GM23248 (cell line): ENCODE results near the gene ZNF469. TPM values are rescaled to one million over a fixed set of nuclear protein-coding genes. Genes with fewer than 3 reads are reported as not detected.

Source experiments
- DNase-seq: peaks from one replicate; pipeline ENCODE4 v3.0.0-alpha.2; 2015
- H2AFZ ChIP-seq: fragments of 200-600 bp; sonication (generic); 2 replicates; pipeline ENCODE4 v1.6.1; 2016; ENCODE audit warnings: antibody characterized with exemption
- H3F3A ChIP-seq: fragments of 200-600 bp; sonication (generic); 2 replicates; pipeline ENCODE4 v1.6.1; 2016; ENCODE audit warnings: mild to moderate bottlenecking, antibody characterized with exemption, mixed run types; ENCODE audit not compliant: insufficient read depth
- H3K27ac ChIP-seq: fragments of 200-600 bp; sonication (generic); 2 replicates; pipeline ENCODE4 v1.5.1; 2016; ENCODE audit warnings: mild to moderate bottlenecking
- H3K27me3 ChIP-seq: fragments of 200-600 bp; sonication (generic); replicated peaks from 2 replicates; pipeline ENCODE4 v1.6.1; 2016; ENCODE audit warnings: mild to moderate bottlenecking; ENCODE audit not compliant: insufficient read depth
- H3K36me3 ChIP-seq: fragments of 200-600 bp; sonication (generic); 2 replicates; pipeline ENCODE4 v1.6.1; 2016; ENCODE audit warnings: low read depth, mild to moderate bottlenecking
- H3K4me1 ChIP-seq: fragments of 200-600 bp; sonication (generic); 2 replicates; pipeline ENCODE4 v1.6.1; 2016; ENCODE audit warnings: mild to moderate bottlenecking; ENCODE audit not compliant: insufficient read depth
- H3K4me2 ChIP-seq: fragments of 200-600 bp; sonication (generic); one replicate; pipeline ENCODE4 v1.6.1; 2016; ENCODE audit warnings: mild to moderate bottlenecking; ENCODE audit not compliant: unreplicated experiment
- H3K4me3 ChIP-seq: fragments of 200-600 bp; sonication (generic); 2 replicates; pipeline ENCODE4 v1.5.1; 2016; ENCODE audit warnings: mild to moderate bottlenecking
- H3K79me2 ChIP-seq: fragments of 200-600 bp; sonication (generic); 2 replicates; pipeline ENCODE4 v1.6.1; 2016; ENCODE audit warnings: mild to moderate bottlenecking; ENCODE audit not compliant: insufficient read depth
- H3K9ac ChIP-seq: fragments of 200-600 bp; sonication (generic); 2 replicates; pipeline ENCODE4 v1.6.1; 2016; ENCODE audit warnings: mild to moderate bottlenecking
- H3K9me2 ChIP-seq: fragments of 200-600 bp; sonication (generic); 2 replicates; pipeline ENCODE4 v1.6.1; 2016; ENCODE audit warnings: mixed run types, mild to moderate bottlenecking, moderate library complexity; ENCODE audit not compliant: insufficient read depth
- H3K9me3 ChIP-seq: fragments of 200-600 bp; sonication (generic); one replicate; pipeline ENCODE4 v1.6.1; 2017; ENCODE audit warnings: low read depth
- H4K20me1 ChIP-seq: fragments of 200-600 bp; sonication (generic); 2 replicates; pipeline ENCODE4 v1.6.0; 2016; ENCODE audit not compliant: insufficient read depth
- EZH2 ChIP-seq: fragments of 200-600 bp; sonication (generic); IDR thresholded peaks from 2 replicates; pipeline ENCODE4 v1.6.1; 2018; ENCODE audit warnings: antibody characterized with exemption, mild to moderate bottlenecking; ENCODE audit not compliant: insufficient read depth, poor library complexity, severe bottlenecking
- EZH2phosphoT487 ChIP-seq: fragments of 200-600 bp; sonication (generic); IDR thresholded peaks from 2 replicates; pipeline ENCODE4 v1.6.1; 2018; ENCODE audit warnings: antibody characterized with exemption, moderate library complexity, mild to moderate bottlenecking, low read depth; ENCODE audit not compliant: insufficient read depth
- WGBS, 2 experiments: methylation state at CpG; one replicate each; pipeline ENCODE4 v1.1.6; 2015 to 2017; ENCODE audit warnings: low lambda C conversion rate in 2 of 2, low coverage in 1 of 2; ENCODE audit errors: missing lambda C conversion rate in 2 of 2; 5-methylcytosine and 5-hydroxymethylcytosine counted together
- in situ Hi-C: fragments of 300-500 bp; cut with MboI; formaldehyde crosslinking; loops from 2 replicates; pipeline ENCODE4 v1.15.0; 2020
- polyA plus RNA-seq: library from polyadenylated mRNA; unstranded; fragments of >200 nt; fragmentation: Nextera tagmentation; extraction: Ambion mirVana; gene quantifications from 2 replicates; pipeline ENCODE4 v1.2.1, GENCODE V29; 2016
- total RNA-seq: library from RNA; depleted of rRNA; stranded (reverse); fragments of >200 nt; shearing (Covaris generic); gene quantifications from 2 replicates; pipeline ENCODE4 v1.2.3, GENCODE V29; 2014

ZNF469 gene
- total and polyA plus RNA-seq, 2 experiments from 2014 or later: 0.65 to 2.6 TPM

- in situ Hi-C loops: no loop called here
- Histone ChIP-seq H3K9ac (no peak overlapping the region), H3K4me3 (no peak overlapping the region), H3K79me2 (no peaks in the 10 kb centered on the region), H3K9me3 (no peaks in the 10 kb centered on the region), H3K36me3 (no peaks in the 10 kb centered on the region), H2AFZ (no peak overlapping the region), H3K9me2 (no peaks in the 10 kb centered on the region), H3K27ac (no peak overlapping the region), H3K4me1 (no peaks in the 10 kb centered on the region), H3K4me2 (no peak overlapping the region), H3K27me3 (peaks cover 23% of the 10 kb centered on the region), H3F3A (no peaks in the 10 kb centered on the region), H4K20me1 (no peaks in the 10 kb centered on the region)
- DNase-seq: no peak
- WGBS, 2 experiments: 45 to 50% methylated on average over 6 of the region's 6 CpGs
- TF ChIP-seq EZH2phosphoT487 (no peak), EZH2 (no peak)
These were observed 17.4 kb upstream of the ZNF469 start for GRCh38 chr16:88365244-88365865.

GRCh38 chr16:88366032-88366703, 16.6 kb upstream of the ZNF469 start:
- in situ Hi-C loops: no loop called here
- TF ChIP-seq EZH2phosphoT487: no peak
- TF ChIP-seq EZH2: no peak
- 49 to 50% methylated on average over 3 to 4 of the region's 4 CpGs for WGBS, 2 experiments

GRCh38 chr16:88366704-88367047, 16.1 kb upstream of the ZNF469 start:
- Histone ChIP-seq H3K36me3 (no peaks in the 10 kb centered on the region), H4K20me1 (no peaks in the 10 kb centered on the region), H2AFZ (no peak overlapping the region), H3K79me2 (no peaks in the 10 kb centered on the region), H3K27me3 (peaks cover 20% of the 10 kb centered on the region), H3K9me2 (no peaks in the 10 kb centered on the region), H3K27ac (no peak overlapping the region), H3K9me3 (no peaks in the 10 kb centered on the region), H3F3A (no peaks in the 10 kb centered on the region), H3K9ac (no peak overlapping the region), H3K4me3 (no peak overlapping the region), H3K4me2 (no peak overlapping the region), H3K4me1 (no peaks in the 10 kb centered on the region)
- no peak for TF ChIP-seq EZH2
- no peak for TF ChIP-seq EZH2phosphoT487
- DNase-seq: no peak
- in situ Hi-C loops: no loop called here
- WGBS, 2 experiments: 85 to 92% methylated on average over 4 of the region's 4 CpGs

More at GRCh38 chr16:88366032-88366703, 16.6 kb upstream of the ZNF469 start:
- Histone ChIP-seq H3F3A (no peaks in the 10 kb centered on the region), H3K79me2 (no peaks in the 10 kb centered on the region), H3K4me1 (no peaks in the 10 kb centered on the region), H3K9me2 (no peaks in the 10 kb centered on the region), H4K20me1 (no peaks in the 10 kb centered on the region), H3K36me3 (no peaks in the 10 kb centered on the region), H3K4me3 (no peak overlapping the region), H3K9ac (no peak overlapping the region), H3K4me2 (no peak overlapping the region), H3K9me3 (no peaks in the 10 kb centered on the region), H2AFZ (no peak overlapping the region), H3K27me3 (peaks cover 23% of the 10 kb centered on the region), H3K27ac (no peak overlapping the region)
- DNase-seq: no peak

GRCh38 chr16:88367560-88367959, 15.2 kb upstream of the ZNF469 start:
- in situ Hi-C loops: no loop called here
- no peak overlapping the region for H3K27ac ChIP-seq

More at GRCh38 chr16:88367560-88367959, 15.2 kb upstream of the ZNF469 start:
- Histone ChIP-seq H3K4me1 (no peaks in the 10 kb centered on the region), H3K4me3 (no peak overlapping the region), H4K20me1 (no peaks in the 10 kb centered on the region), H3K36me3 (no peaks in the 10 kb centered on the region), H3K79me2 (no peaks in the 10 kb centered on the region), H2AFZ (no peak overlapping the region), H3K9me3 (no peaks in the 10 kb centered on the region), H3K9ac (no peak overlapping the region), H3F3A (no peaks in the 10 kb centered on the region), H3K27me3 (peaks cover 11% of the 10 kb centered on the region; the same call in 1 of the 2 replicates), H3K4me2 (no peak overlapping the region), H3K9me2 (no peaks in the 10 kb centered on the region)
- no peak for DNase-seq
- TF ChIP-seq EZH2phosphoT487: no peak
- no peak for TF ChIP-seq EZH2
- 74 to 76% methylated on average over 11 of the region's 11 CpGs for WGBS, 2 experiments
